Fibroblast of the aortic adventitia (primary cell): ENCODE measurements around the gene COQ10B. TPM values are rescaled to one million over a fixed set of nuclear protein-coding genes. Genes with fewer than 3 reads are reported as not detected.
"Not testable (repeated sequence)": the region's sequence is repeated elsewhere in the genome, so short reads cannot be mapped to it uniquely, and the experiment has no call there.

Experiments
- DNase-seq: peaks from one replicate; pipeline ENCODE4 v3.0.0-alpha.2; 2010; ENCODE audit warnings: low read depth
- H3K4me3 ChIP-seq: 2 replicates; pipeline ENCODE4 v1.5.1; 2011; ENCODE audit warnings: low read depth, mild to moderate bottlenecking, control low read depth, low read length, moderate library complexity
- CTCF ChIP-seq: IDR thresholded peaks from 2 replicates; pipeline ENCODE4 v1.5.1; 2011; ENCODE audit warnings: mild to moderate bottlenecking, low read length, control low read depth, inconsistent platforms; ENCODE audit not compliant: insufficient read depth
- total RNA-seq: library from RNA; depleted of rRNA; stranded (reverse); fragments of >200 nt; gene quantifications from 2 replicates; pipeline ENCODE4 v1.2.3, GENCODE V29; 2012; ENCODE audit warnings: low replicate concordance

The COQ10B gene
- total RNA-seq, 1 donor: 56.6 TPM

- TF ChIP-seq CTCF: no peak
- no peak for DNase-seq
- no peak overlapping the region for H3K4me3 ChIP-seq
These were observed 2.9 kb upstream of the COQ10B start for GRCh38 chr2:197450465-197450864.

GRCh38 chr2:197450935-197451358 is 2.4 kb upstream of the COQ10B start:
- H3K4me3 ChIP-seq, DNase-seq: not testable (repeated sequence)

GRCh38 chr2:197452754-197453122 is 614 bp upstream of the COQ10B start:
- H3K4me3 ChIP-seq: peak overlapping the region; percentile 74
- TF ChIP-seq CTCF: no peak
- no peak for DNase-seq

GRCh38 chr2:197453914-197454398 is 604 bp downstream of the COQ10B start:
- H3K4me3 ChIP-seq: peak overlapping the region; percentile 98
- no peak for TF ChIP-seq CTCF
- DNase-seq: peak; percentile 94

- TF ChIP-seq CTCF: no peak
- H3K4me3 ChIP-seq: peak overlapping the region; percentile 98
- DNase-seq: no peak
These were observed 1.6 kb downstream of the COQ10B start for GRCh38 chr2:197454923-197455322.

GRCh38 chr2:197455428-197455827 is 2.1 kb downstream of the COQ10B start:
- DNase-seq: no peak
- peak overlapping the region; percentile 98 for H3K4me3 ChIP-seq
- TF ChIP-seq CTCF: no peak

- no peak overlapping the region for H3K4me3 ChIP-seq
- TF ChIP-seq CTCF: no peak
- DNase-seq: no peak
These were observed 7.3 kb downstream of the COQ10B start for GRCh38 chr2:197460649-197461048.
